Measurements from ENCODE around the gene GGT6.

GRCh38 chr17:4607773-4608187 lies 47.4 kb upstream of the GGT6 start:
- TF ChIP-seq POLR2A (IDR thresholded peaks at IDR 0.05; ENCODE audit: low read depth, low read length) (no peak), TAF1 (IDR thresholded peaks at IDR 0.05; ENCODE audit: borderline replicate concordance, low read depth, low read length) (no peak), POLR2AphosphoS5 (IDR thresholded peaks at IDR 0.05; ENCODE audit: low read depth, low read length) (no peak)
